DMS114 treated with DMSO at 0.1 percent for 48 hours (cell line): ENCODE measurements around the gene IZUMO1.
"Not testable (repeated sequence)": the region's sequence is repeated elsewhere in the genome, so short reads cannot be mapped to it uniquely, and the experiment has no call there.

Experiments used
- DNase-seq: peaks from one replicate; lab custom pipeline; 2025; ENCODE audit not compliant: unreplicated experiment; lab: John Stamatoyannopoulos, UW

The IZUMO1 gene

GRCh38 chr19:48746738-48747575, at the start of gene IZUMO1:
Gene IZUMO1, minus strand, starts transcription at chr19:48746909. Its CDS starts 1,050 bp downstream, at chr19:48745859.
- peak; percentile 87 for DNase-seq

- DNase-seq = no peak
Observed at GRCh38 chr19:48795685-48796070, 49.0 kb upstream of the IZUMO1 start.

GRCh38 chr19:48795055-48795684, 48.5 kb upstream of the IZUMO1 start:
- peak; percentile 83 for DNase-seq

- DNase-seq = no peak
Observed at GRCh38 chr19:48794291-48794690, 47.6 kb upstream of the IZUMO1 start.

GRCh38 chr19:48793271-48793670, 46.6 kb upstream of the IZUMO1 start:
- no peak for DNase-seq

- not testable (repeated sequence) for DNase-seq
Observed at GRCh38 chr19:48787331-48787730, 40.6 kb upstream of the IZUMO1 start.

- not testable (repeated sequence) for DNase-seq
Observed at GRCh38 chr19:48786422-48786821, 39.7 kb upstream of the IZUMO1 start.

- DNase-seq = peak; percentile 10
Observed at GRCh38 chr19:48784527-48784926, 37.8 kb upstream of the IZUMO1 start.

GRCh38 chr19:48780631-48781391, 34.1 kb upstream of the IZUMO1 start:
- DNase-seq = no peak

GRCh38 chr19:48779636-48780035, 32.9 kb upstream of the IZUMO1 start:
- DNase-seq = no peak

GRCh38 chr19:48777720-48778119, 31.0 kb upstream of the IZUMO1 start:
- no peak for DNase-seq

- DNase-seq = no peak
Observed at GRCh38 chr19:48777139-48777538, 30.4 kb upstream of the IZUMO1 start.

- no peak for DNase-seq
Observed at GRCh38 chr19:48772503-48772953, 25.8 kb upstream of the IZUMO1 start.

- DNase-seq = no peak
Observed at GRCh38 chr19:48770734-48771472, 24.2 kb upstream of the IZUMO1 start.

GRCh38 chr19:48770266-48770665, 23.6 kb upstream of the IZUMO1 start:
- no peak for DNase-seq

- DNase-seq = no peak
Observed at GRCh38 chr19:48768994-48769713, 22.4 kb upstream of the IZUMO1 start.

GRCh38 chr19:48768171-48768753, 21.6 kb upstream of the IZUMO1 start:
- not testable (repeated sequence) for DNase-seq

- DNase-seq = not testable (repeated sequence)
Observed at GRCh38 chr19:48765816-48766215, 19.1 kb upstream of the IZUMO1 start.

- DNase-seq = no peak
Observed at GRCh38 chr19:48760504-48761205, 13.9 kb upstream of the IZUMO1 start.
